Stimulated activated CD4-positive, alpha-beta T cell treated with anti-CD3 and anti-CD28 coated beads, Interleukin-4, amount 100 ng/mL, for 48 hours (primary cell): ENCODE data around the gene BNC1.
"Not testable (repeated sequence)": the region's sequence is repeated elsewhere in the genome, so short reads cannot be mapped to it uniquely, and the experiment has no call there.

Experiments used
- DNase-seq, 2 donors: peaks; one replicate each; pipeline ENCODE4 v3.0.0-alpha.2; 2020; ENCODE audit warnings: low read depth in 2 of 2

BNC1 gene

GRCh38 chr15:83249030-83249343 is 35.5 kb downstream of the BNC1 start:
- DNase-seq = no peak

- DNase-seq = peak in 1 of 2 donors; percentile 3
Observed at GRCh38 chr15:83248151-83249029, 36.1 kb downstream of the BNC1 start.

- no peak for DNase-seq
Observed at GRCh38 chr15:83243634-83244033, 40.8 kb downstream of the BNC1 start.

GRCh38 chr15:83230242-83230641 is 54.2 kb downstream of the BNC1 start:
- no peak for DNase-seq

DNA sequence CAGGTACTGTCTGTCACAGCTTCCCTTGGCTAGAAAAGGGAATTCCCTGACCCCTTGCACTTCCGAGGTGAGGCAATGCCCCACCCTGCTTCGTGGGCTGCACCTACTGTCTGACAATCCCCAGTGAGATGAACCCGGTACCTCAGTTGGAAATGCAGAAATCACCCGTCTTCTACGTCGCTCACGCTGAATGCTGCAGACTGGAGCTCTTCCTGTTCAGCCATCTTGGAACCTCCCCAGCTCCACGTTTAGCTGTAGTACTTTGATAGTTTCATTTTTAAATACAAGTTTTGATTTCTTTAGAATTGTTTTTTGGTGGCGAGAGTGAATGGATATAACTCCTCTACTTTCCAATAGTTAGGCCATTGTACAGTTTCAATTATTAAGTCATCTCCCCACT is 59.0 kb downstream of the BNC1 start:
- no peak for DNase-seq

- not testable (repeated sequence) for DNase-seq
Observed at GRCh38 chr15:83221781-83222180, 62.7 kb downstream of the BNC1 start.

DNA sequence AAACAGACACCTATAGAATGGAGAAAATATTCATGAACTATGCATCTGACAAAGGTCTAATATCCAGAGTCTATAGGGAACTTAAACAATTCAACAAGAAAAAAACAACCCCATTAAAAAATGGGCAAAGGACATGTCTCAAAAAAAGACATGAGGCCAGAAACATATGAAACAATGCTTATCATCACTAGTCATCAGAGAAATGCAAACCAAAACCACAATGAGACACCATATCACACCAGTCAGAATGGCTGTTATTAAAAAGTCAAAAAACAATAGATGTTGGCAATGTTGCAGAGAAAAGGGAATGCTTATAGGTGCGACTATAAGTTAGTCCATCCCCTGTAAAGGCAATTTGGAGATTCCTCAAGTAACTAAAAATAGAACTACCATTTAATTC is 65.4 kb downstream of the BNC1 start:
- DNase-seq = no peak

GRCh38 chr15:83215306-83215705 is 69.2 kb downstream of the BNC1 start:
- DNase-seq = no peak

DNA sequence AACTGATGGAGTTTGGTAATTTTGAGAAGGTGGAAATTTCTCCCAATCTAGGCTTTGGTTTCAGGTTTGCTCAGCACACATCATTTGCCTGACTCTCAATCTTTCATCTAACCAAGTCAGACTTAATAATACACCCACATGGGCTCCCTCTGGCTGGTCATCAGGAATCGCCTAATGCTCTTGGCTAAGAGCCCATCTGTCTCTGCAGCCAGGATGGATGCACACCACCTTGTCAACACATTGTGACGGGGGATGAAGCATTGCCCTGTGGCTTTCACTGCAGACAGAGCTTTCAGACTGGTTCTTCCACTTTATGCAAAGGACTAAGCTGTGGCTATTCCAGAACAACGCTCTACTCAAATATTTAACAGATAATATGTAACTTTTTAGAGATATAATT is 73.8 kb downstream of the BNC1 start:
- DNase-seq = no peak

GRCh38 chr15:83209333-83209732 is 75.1 kb downstream of the BNC1 start:
- no peak for DNase-seq

DNA sequence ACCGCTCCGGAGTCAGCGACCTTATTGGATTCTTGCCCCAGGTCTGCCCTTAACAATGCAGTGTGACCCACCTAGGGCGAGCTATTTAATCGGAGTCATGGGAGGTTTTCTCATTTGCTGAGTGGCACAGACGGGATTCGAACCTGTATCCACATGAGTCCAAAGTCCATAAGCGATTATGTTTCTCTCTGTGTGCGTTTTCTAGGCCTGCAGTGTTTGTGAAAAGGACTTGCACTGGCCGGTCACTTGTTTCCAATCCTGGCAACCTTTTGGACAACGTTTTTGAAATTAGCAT is 76.2 kb downstream of the BNC1 start:
- DNase-seq = no peak

GRCh38 chr15:83207660-83208366 is 76.7 kb downstream of the BNC1 start, which contains the start of gene HDGFL3:
TSS of gene HDGFL3 (minus strand) at chr15:83207823. CDS start at chr15:83207414, 409 bp downstream.
- DNase-seq = peak in 1 of 2 donors; percentile 12

DNA sequence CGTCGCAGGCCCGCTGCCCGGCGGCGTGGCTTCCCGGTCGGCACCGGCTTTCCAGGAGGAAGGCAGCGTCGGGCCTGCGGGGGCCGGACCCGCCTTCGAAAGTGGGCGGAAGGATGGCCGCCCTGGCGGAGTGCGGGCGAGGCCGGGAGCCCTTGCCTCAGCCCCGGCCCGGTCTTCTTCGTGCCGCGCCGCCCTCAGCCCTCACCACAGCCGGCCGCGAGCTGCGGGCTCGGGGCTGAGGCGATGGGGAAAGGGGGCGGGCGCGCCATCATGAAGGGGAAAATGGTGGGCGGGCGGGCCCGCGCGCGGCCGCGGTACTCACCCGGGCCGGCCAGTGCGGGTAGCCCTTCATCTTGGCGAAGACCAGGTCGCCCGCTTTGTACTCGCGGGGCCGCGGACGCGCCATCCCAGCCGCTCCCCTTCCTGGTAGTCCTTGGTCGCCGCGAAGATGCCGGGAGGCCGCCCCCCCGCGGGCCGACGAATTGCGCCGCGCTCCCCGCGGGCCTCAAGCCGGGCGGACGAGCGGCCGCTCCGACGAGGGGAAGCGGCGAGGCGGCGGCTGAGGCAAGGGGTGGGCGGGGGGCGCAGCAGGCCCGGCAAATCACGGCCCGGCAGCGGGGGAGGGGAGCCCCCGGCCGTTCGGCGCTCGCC is 77.3 kb downstream of the BNC1 start:
- DNase-seq = peak in 1 of 2 donors; percentile 13

DNA sequence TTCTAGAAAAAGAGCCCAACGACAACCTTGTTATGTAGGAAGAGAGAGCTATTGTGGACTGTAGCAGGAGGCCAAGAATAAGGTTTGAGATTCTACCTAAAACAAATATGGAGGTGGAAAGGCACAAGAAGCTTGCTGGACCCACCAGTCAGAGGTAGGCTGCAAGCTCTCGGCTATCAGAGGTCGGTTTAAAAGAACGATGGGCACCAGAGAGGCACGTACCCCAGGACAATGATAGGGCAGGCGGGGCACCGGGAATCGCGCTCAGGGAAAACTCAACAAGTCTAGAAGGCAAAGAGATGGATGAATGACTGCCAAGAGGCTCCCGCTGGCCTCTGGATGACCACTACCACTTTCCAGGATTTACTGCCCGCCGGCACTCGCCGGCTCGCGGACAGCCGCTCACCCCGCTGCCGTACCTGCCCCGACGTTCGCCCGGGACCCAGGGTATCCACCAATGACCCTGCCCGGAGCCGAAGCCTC is 77.9 kb downstream of the BNC1 start:
- no peak for DNase-seq
